Right lobe of liver (tissue), 6 donors: ENCODE data around the gene SHC3. TPM values are rescaled to one million over a fixed set of nuclear protein-coding genes. Genes with fewer than 3 reads are reported as not detected.

Experiments used
- ATAC-seq, 4 donors: fragments of 200-7000 bp; cut with Tn5 transposase; one replicate each; pipeline ENCODE4 v1.9.1; 2020; ENCODE audit warnings: mild to moderate bottlenecking in 4 of 4, moderate library complexity in 4 of 4
- DNase-seq, 3 donors: peaks; one replicate each; pipeline ENCODE4 v3.0.0-alpha.2; 2020
- H3K27ac ChIP-seq, 3 donors: fragments of 200-600 bp; one replicate each; pipeline ENCODE4 v1.8.0; 2022
- H3K27me3 ChIP-seq, 2 donors: fragments of 200-600 bp; one replicate each; pipeline ENCODE4 v1.8.0; 2022
- H3K36me3 ChIP-seq, 4 donors: fragments of 200-600 bp; sonication (generic) in 1 of 4; one replicate each; pipeline versions ENCODE4 v1.5.1 to v1.8.0; 2017 to 2022; ENCODE audit warnings: control low read depth in 1 of 4
- H3K4me1 ChIP-seq, 4 donors: fragments of 200-600 bp; sonication (generic) in 1 of 4; one replicate each; pipeline versions ENCODE4 v1.5.1 to v1.8.0; 2017 to 2022; ENCODE audit warnings: control low read depth in 1 of 4
- H3K4me3 ChIP-seq, 3 donors: fragments of 200-600 bp; one replicate each; pipeline ENCODE4 v1.8.0; 2022
- H3K9me3 ChIP-seq, 4 donors: fragments of 200-600 bp; sonication (generic) in 1 of 4; one replicate each; pipeline versions ENCODE4 v1.5.1 to v1.8.0; 2017 to 2022; ENCODE audit warnings: control low read depth in 1 of 4
- CTCF ChIP-seq, 4 donors: fragments of 200-600 bp in 3 of 4; fragments of 450-650 bp in 1 of 4; IDR thresholded peaks; one replicate each; pipeline versions ENCODE4 v1.5.1 to v1.8.0; 2016 to 2022; ENCODE audit warnings: antibody characterized with exemption in 4 of 4, mild to moderate bottlenecking in 2 of 4
- POLR2A ChIP-seq: fragments of 450-650 bp; IDR thresholded peaks from one replicate; pipeline ENCODE4 v1.6.1; 2017; ENCODE audit warnings: antibody characterized with exemption, mild to moderate bottlenecking
- WGBS: methylation state at CpG from one replicate; pipeline ENCODE4 v1.1.6; 2018; ENCODE audit warnings: low coverage, low lambda C conversion rate; ENCODE audit not compliant: insufficient coverage; ENCODE audit errors: missing lambda C conversion rate; 5-methylcytosine and 5-hydroxymethylcytosine counted together
- intact Hi-C, 2 donors: fragments of 100-400 bp; cut with DNase I; formaldehyde crosslinking; loops; one replicate each; pipeline versions ENCODE4 v1.11.2 to v1.14.1; 2022
- total RNA-seq, 6 experiments: library from RNA; depleted of rRNA in 2 of 6; stranded (reverse); fragments of >200 nt in 2 of 6; fragmentation: NEBNext Ultra II Directional in 3 of 6; extraction: Animal tissue kit (Norgen Biotek cat#: 25700) in 3 of 6; gene quantifications; one replicate each; pipeline versions ENCODE4 v1.1.0 to v1.2.4, GENCODE V29; 2016 to 2023
- donor health status: DM: no; HTN: yes; CAD: no.
- donor health status: DM: no; HTN: no; CAD: no.
- donor health status: DM: no; HTN: no; CAD: no.
- donor health status: DM: no; HTN: yes; CAD: no.
- donor health status: DM: no; HTN: yes; CAD: no.

The SHC3 gene
- total RNA-seq, 6 experiments from 2014 or later, result 0.05 to 0.35 (median 0.17) TPM

- H3K27me3 ChIP-seq, result peaks cover 4 to 6% of the 10 kb centered on the region in 2 donors
- ATAC-seq, result no peak
- intact Hi-C loops, result no loop called here
- peaks cover 0 to 23% (median 13%) of the 10 kb centered on the region in 4 donors for H3K4me1 ChIP-seq
- H3K9me3 ChIP-seq, result no peaks in the 10 kb centered on the region
- 32% methylated on average over 11 of the region's 38 CpGs for WGBS
- H3K27ac ChIP-seq, result no peak overlapping the region
- DNase-seq, result no peak
- H3K4me3 ChIP-seq, result peak overlapping the region in 2 of 3 donors; percentile 21 to 45
- H3K36me3 ChIP-seq, result no peaks in the 10 kb centered on the region
- TF ChIP-seq POLR2A, result no peak
- no peak for TF ChIP-seq CTCF (IDR thresholded peaks at IDR 0.05)
Observed at GRCh38 chr9:89177012-89177943, 1.3 kb downstream of the SHC3 start.

- peaks cover 4 to 6% of the 10 kb centered on the region in 2 donors for H3K27me3 ChIP-seq
- peaks cover 0 to 27% (median 16%) of the 10 kb centered on the region in 4 donors for H3K4me1 ChIP-seq
- H3K9me3 ChIP-seq, result no peaks in the 10 kb centered on the region
- H3K36me3 ChIP-seq, result no peaks in the 10 kb centered on the region
- WGBS, result 87% methylated on average over 5 of the region's 5 CpGs
- H3K27ac ChIP-seq, result no peak overlapping the region
- no peak for ATAC-seq
- TF ChIP-seq CTCF (IDR thresholded peaks at IDR 0.05) (no peak), POLR2A (no peak)
- intact Hi-C loops, result no loop called here
- H3K4me3 ChIP-seq, result no peak overlapping the region
- DNase-seq, result no peak
Observed at GRCh38 chr9:89175828-89176261, 2.8 kb downstream of the SHC3 start.

- no peaks in the 10 kb centered on the region for H3K36me3 ChIP-seq
- DNase-seq, result no peak
- H3K4me3 ChIP-seq, result no peak overlapping the region
- no peak overlapping the region for H3K27ac ChIP-seq
- H3K9me3 ChIP-seq, result no peaks in the 10 kb centered on the region
- intact Hi-C loops, result no loop called here
- H3K27me3 ChIP-seq, result peaks cover 4 to 6% of the 10 kb centered on the region in 2 donors
- TF ChIP-seq CTCF (IDR thresholded peaks at IDR 0.05) (no peak), POLR2A (no peak)
- no peak for ATAC-seq
- peaks cover 0 to 22% (median 13%) of the 10 kb centered on the region in 4 donors for H3K4me1 ChIP-seq
- WGBS, result 59% methylated on average over 4 of the region's 6 CpGs
Observed at GRCh38 chr9:89174291-89174690, 4.3 kb downstream of the SHC3 start.

- ATAC-seq, result peak in 1 of 4 donors; percentile 29
- Histone ChIP-seq H3K9me3 (no peaks in the 10 kb centered on the region), H3K27ac (no peak overlapping the region), H3K4me1 (peaks cover 0 to 11% (median 8%) of the 10 kb centered on the region in 4 donors), H3K36me3 (no peaks in the 10 kb centered on the region), H3K4me3 (no peak overlapping the region), H3K27me3 (peaks cover 4 to 6% of the 10 kb centered on the region in 2 donors)
- intact Hi-C loops, result no loop called here
- DNase-seq, result no peak
- TF ChIP-seq CTCF (IDR thresholded peaks at IDR 0.05), result no peak
- TF ChIP-seq POLR2A, result no peak
- WGBS, result 100% methylated on average over 3 of the region's 5 CpGs
Observed at GRCh38 chr9:89173072-89173471, 5.5 kb downstream of the SHC3 start.
